Activated T-helper 2 cell treated with anti-CD3 and anti-CD28 coated beads, Interferon-gamma antibody, Interleukin-2, Interleukin-4, amounts not matched to agents 10 μg/mL and 5 μg/mL and 100 μg/mL, durations not matched to agents 14 hours and 24 hours and 36 hours (primary cell): ENCODE results near the gene RRN3. TPM values are rescaled to one million over a fixed set of nuclear protein-coding genes. Genes with fewer than 3 reads are reported as not detected.
"Not testable (repeated sequence)": the region's sequence is repeated elsewhere in the genome, so short reads cannot be mapped to it uniquely, and the experiment has no call there.

Experiments
- DNase-seq: peaks from one replicate; pipeline ENCODE4 v3.0.0; 2021; ENCODE audit warnings: low spot score
- H3K27ac Mint-ChIP-seq: one replicate; pipeline ENCODE4 v1.8.0; 2021; ENCODE audit warnings: mixed read lengths
- H3K27me3 Mint-ChIP-seq: one replicate; pipeline ENCODE4 v1.8.0; 2021; ENCODE audit warnings: low read depth, mixed read lengths
- H3K36me3 Mint-ChIP-seq: one replicate; pipeline ENCODE4 v1.8.0; 2021; ENCODE audit warnings: low read depth, mixed read lengths
- H3K4me1 Mint-ChIP-seq: one replicate; pipeline ENCODE4 v1.8.0; 2021; ENCODE audit warnings: low read depth, mixed read lengths
- H3K4me3 Mint-ChIP-seq: one replicate; pipeline ENCODE4 v1.8.0; 2021; ENCODE audit warnings: low read depth, mild to moderate bottlenecking, moderate library complexity, mixed read lengths
- H3K9me3 Mint-ChIP-seq: one replicate; pipeline ENCODE4 v1.8.0; 2021; ENCODE audit warnings: mixed read lengths
- intact Hi-C: fragments of 100-400 bp; cut with micrococcal nuclease; formaldehyde crosslinking; loops from one replicate; pipeline ENCODE4 v1.15.1; 2023
- total RNA-seq: library from RNA; stranded (reverse); gene quantifications from 2 replicates; pipeline ENCODE4 v1.2.3, GENCODE V29; 2022

Gene RRN3
- total RNA-seq, 1 donor from 2014 or later: 37.5 TPM

- no peak for DNase-seq
- Mint-ChIP-seq H3K36me3 (peaks cover 75% of the 10 kb centered on the region), H3K4me1 (peaks cover 5% of the 10 kb centered on the region), H3K27ac (no peak overlapping the region), H3K4me3 (no peak overlapping the region), H3K9me3 (no peaks in the 10 kb centered on the region), H3K27me3 (no peaks in the 10 kb centered on the region)
- intact Hi-C loops: no loop called here
Measured at GRCh38 chr16:15073101-15073500, 21.0 kb downstream of the RRN3 start.

- H3K27me3 Mint-ChIP-seq, H3K4me1 Mint-ChIP-seq, H3K27ac Mint-ChIP-seq, intact Hi-C loops, H3K4me3 Mint-ChIP-seq, H3K9me3 Mint-ChIP-seq, DNase-seq: not testable (repeated sequence)
- peaks cover 65% of the 10 kb centered on the region for H3K36me3 Mint-ChIP-seq
Measured at GRCh38 chr16:15071916-15072769, 21.9 kb downstream of the RRN3 start.

- intact Hi-C loops, H3K4me3 Mint-ChIP-seq, H3K27ac Mint-ChIP-seq, H3K4me1 Mint-ChIP-seq, DNase-seq, H3K9me3 Mint-ChIP-seq, H3K27me3 Mint-ChIP-seq: not testable (repeated sequence)
- peaks cover 60% of the 10 kb centered on the region for H3K36me3 Mint-ChIP-seq
Measured at GRCh38 chr16:15071013-15071412, 23.1 kb downstream of the RRN3 start.

- not testable (repeated sequence) for H3K27ac Mint-ChIP-seq, H3K27me3 Mint-ChIP-seq
- H3K36me3 Mint-ChIP-seq: peaks cover 58% of the 10 kb centered on the region
Measured at GRCh38 chr16:15066690-15067089, 27.4 kb downstream of the RRN3 start.

GRCh38 chr16:15065961-15066360 lies 28.1 kb downstream of the RRN3 start:
- H3K4me3 Mint-ChIP-seq, H3K27me3 Mint-ChIP-seq, H3K9me3 Mint-ChIP-seq, H3K4me1 Mint-ChIP-seq, DNase-seq, intact Hi-C loops, H3K27ac Mint-ChIP-seq: not testable (repeated sequence)
- peaks cover 61% of the 10 kb centered on the region for H3K36me3 Mint-ChIP-seq

More at GRCh38 chr16:15066690-15067089, 27.4 kb downstream of the RRN3 start:
- H3K4me3 Mint-ChIP-seq, intact Hi-C loops, DNase-seq, H3K4me1 Mint-ChIP-seq, H3K9me3 Mint-ChIP-seq: not testable (repeated sequence)

GRCh38 chr16:15062085-15062810 lies 31.8 kb downstream of the RRN3 start:
- H3K4me1 Mint-ChIP-seq, H3K4me3 Mint-ChIP-seq, intact Hi-C loops, H3K27me3 Mint-ChIP-seq, H3K9me3 Mint-ChIP-seq, DNase-seq: not testable (repeated sequence)
- H3K27ac Mint-ChIP-seq: peak overlapping the region; percentile 22
- peaks cover 75% of the 10 kb centered on the region for H3K36me3 Mint-ChIP-seq

GRCh38 chr16:15059324-15059723 lies 34.7 kb downstream of the RRN3 start:
- H3K4me3 Mint-ChIP-seq: no peak overlapping the region
- no peak for DNase-seq
- intact Hi-C loops: no loop called here
- no peaks in the 10 kb centered on the region for H3K27me3 Mint-ChIP-seq
- H3K9me3 Mint-ChIP-seq: no peaks in the 10 kb centered on the region
- no peak overlapping the region for H3K27ac Mint-ChIP-seq
- H3K4me1 Mint-ChIP-seq: peaks cover 17% of the 10 kb centered on the region
- peaks cover 59% of the 10 kb centered on the region for H3K36me3 Mint-ChIP-seq

GRCh38 chr16:15057681-15058417 lies 36.2 kb downstream of the RRN3 start:
- intact Hi-C loops: no loop called here
- Mint-ChIP-seq H3K4me1 (peaks cover 22% of the 10 kb centered on the region), H3K9me3 (no peaks in the 10 kb centered on the region), H3K27ac (no peak overlapping the region), H3K36me3 (peaks cover 47% of the 10 kb centered on the region), H3K27me3 (no peaks in the 10 kb centered on the region), H3K4me3 (no peak overlapping the region)
- no peak for DNase-seq

GRCh38 chr16:15055141-15056053 lies 38.7 kb downstream of the RRN3 start:
- H3K4me3 Mint-ChIP-seq: peak overlapping the region; percentile 82
- H3K9me3 Mint-ChIP-seq: no peaks in the 10 kb centered on the region
- no peak for DNase-seq
- no peak overlapping the region for H3K27ac Mint-ChIP-seq
- peaks cover 18% of the 10 kb centered on the region for H3K4me1 Mint-ChIP-seq
- H3K36me3 Mint-ChIP-seq: peaks cover 22% of the 10 kb centered on the region
- no peaks in the 10 kb centered on the region for H3K27me3 Mint-ChIP-seq
- intact Hi-C loops: no loop called here

- Mint-ChIP-seq H3K36me3 (peaks cover 16% of the 10 kb centered on the region), H3K4me1 (peaks cover 18% of the 10 kb centered on the region), H3K27ac (no peak overlapping the region), H3K4me3 (peak overlapping the region; percentile 82), H3K27me3 (no peaks in the 10 kb centered on the region), H3K9me3 (no peaks in the 10 kb centered on the region)
- DNase-seq: no peak
- intact Hi-C loops: no loop called here
Measured at GRCh38 chr16:15054357-15055140, 39.5 kb downstream of the RRN3 start.

GRCh38 chr16:15053904-15054303 lies 40.2 kb downstream of the RRN3 start:
- H3K4me1 Mint-ChIP-seq: peaks cover 18% of the 10 kb centered on the region
- DNase-seq: no peak
- peak overlapping the region; percentile 82 for H3K4me3 Mint-ChIP-seq
- no peak overlapping the region for H3K27ac Mint-ChIP-seq
- no peaks in the 10 kb centered on the region for H3K9me3 Mint-ChIP-seq
- intact Hi-C loops: no loop called here
- H3K27me3 Mint-ChIP-seq: no peaks in the 10 kb centered on the region
- peaks cover 9% of the 10 kb centered on the region for H3K36me3 Mint-ChIP-seq
